ENCODE results near the gene HAVCR2.

DNA sequence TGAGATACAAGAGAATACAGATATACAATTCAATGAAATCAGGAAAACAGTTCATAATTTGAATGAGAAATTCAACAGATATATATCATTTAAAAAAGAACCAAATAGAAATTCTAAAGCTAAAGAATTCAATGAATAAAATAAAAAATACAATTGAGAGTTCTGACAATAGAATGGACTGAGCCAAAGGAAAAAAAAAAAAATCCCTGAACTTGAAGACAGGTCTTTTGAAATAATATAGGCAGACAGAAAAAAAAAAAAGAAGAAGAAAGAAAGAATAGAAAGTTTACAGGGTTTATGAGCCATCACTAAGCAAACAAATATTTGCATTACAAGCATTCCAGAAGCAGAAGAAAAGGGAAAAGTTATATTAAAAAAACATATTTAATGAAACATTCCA is 12.9 kb upstream of the HAVCR2 start:
- TF ChIP-seq EZH2phosphoT487 (IDR thresholded peaks at IDR 0.05; ENCODE audit: insufficient read depth, low read depth) (no peak), EZH2 (IDR thresholded peaks at IDR 0.05; ENCODE audit: insufficient read depth, poor library complexity, severe bottlenecking) (no peak)

All from GM23248 (cell line).